IPS-11a (cell line): Measurements from ENCODE around the gene FNTB.

Experiments
- H3K4me3 ChIP-seq: one replicate; pipeline ENCODE4 v1.5.1; 2013; ENCODE audit warnings: low read depth, low read length, control low read depth

FNTB gene

GRCh38 chr14:64974563-64974962, 12.1 kb upstream of the FNTB start:
- H3K4me3 ChIP-seq = no peak overlapping the region

GRCh38 chr14:64979336-64980074, 7.2 kb upstream of the FNTB start:
- no peak overlapping the region for H3K4me3 ChIP-seq

DNA sequence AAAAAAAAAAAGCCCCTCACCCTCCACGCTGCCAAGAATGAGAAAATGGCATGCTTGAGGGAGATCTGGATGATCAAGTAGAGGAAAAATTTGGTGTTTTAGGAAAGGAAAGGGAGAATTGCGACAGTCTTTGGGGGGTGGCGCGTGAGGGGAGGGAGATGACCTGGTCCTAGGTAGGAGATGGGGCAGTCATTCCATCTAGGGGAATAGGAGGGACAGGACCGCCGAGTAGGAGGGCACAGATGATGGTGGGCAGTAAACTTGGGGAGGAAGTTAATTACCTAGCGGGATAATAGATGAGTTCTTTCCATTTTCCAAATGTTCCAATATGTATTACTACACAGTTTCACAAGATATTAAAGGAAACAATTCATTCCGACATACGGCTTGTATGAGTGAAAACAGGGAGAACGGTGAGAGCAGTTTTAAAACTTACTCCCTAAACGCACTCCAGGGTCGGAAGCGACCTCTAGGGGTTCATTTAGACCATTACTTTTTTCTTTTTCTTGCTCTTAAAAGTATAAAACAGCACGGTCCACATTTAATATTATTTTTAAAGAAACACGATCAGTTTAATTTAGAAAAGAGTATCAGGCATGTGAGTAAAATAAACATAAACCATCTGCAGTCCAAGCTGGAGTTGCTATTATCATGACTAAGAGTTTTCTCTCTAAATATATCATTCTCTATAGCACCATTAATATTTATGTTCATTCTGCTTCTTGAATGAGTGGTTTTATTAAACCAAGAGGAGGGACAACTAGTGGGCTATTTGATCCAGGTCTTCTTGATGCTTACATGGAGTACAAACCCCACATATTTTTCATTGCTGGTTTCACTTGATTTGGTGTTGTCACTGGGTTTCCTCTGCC, 3.0 kb upstream of the FNTB start:
- H3K4me3 ChIP-seq = no peak overlapping the region

DNA sequence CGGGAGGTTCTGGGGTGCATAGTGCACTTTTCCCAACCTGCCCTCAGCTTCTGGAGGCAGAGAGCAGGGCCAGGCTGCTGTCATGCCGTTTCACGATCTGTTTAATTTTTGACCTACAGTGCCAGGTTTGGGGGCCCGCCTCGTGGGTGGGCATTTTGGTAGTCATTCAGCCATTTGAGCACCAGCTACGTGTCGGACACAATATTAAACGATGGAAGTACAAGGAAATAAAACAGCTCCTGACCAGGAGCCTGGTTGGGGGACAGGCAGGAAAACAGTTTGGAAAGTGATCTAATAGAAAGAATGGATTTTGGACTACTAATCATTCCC, 708 bp downstream of the FNTB start:
- H3K4me3 ChIP-seq = peak overlapping the region; percentile 97

DNA sequence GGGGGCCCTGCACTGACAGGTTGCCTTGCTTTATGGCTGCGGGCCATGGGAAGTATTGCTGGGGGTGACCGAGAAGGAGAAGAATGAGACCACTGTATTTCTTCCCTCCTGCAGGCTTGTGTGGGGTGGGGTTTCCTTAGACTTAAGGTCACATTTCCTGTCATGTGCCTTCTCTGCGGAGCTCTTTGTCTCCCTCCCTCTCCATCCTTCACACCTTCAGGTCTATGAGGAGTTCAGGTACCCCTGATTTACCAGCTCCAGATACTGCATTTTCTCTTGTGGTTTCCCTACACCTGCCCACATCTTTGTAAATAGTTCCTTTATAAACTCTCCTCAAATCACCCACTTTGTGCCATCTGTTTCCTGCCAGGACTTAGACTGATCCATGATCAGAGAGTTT, 3.6 kb downstream of the FNTB start:
- no peak overlapping the region for H3K4me3 ChIP-seq

GRCh38 chr14:64990939-64991338, 4.2 kb downstream of the FNTB start:
- no peak overlapping the region for H3K4me3 ChIP-seq

GRCh38 chr14:64992328-64992885, 5.7 kb downstream of the FNTB start:
- H3K4me3 ChIP-seq = no peak overlapping the region

DNA sequence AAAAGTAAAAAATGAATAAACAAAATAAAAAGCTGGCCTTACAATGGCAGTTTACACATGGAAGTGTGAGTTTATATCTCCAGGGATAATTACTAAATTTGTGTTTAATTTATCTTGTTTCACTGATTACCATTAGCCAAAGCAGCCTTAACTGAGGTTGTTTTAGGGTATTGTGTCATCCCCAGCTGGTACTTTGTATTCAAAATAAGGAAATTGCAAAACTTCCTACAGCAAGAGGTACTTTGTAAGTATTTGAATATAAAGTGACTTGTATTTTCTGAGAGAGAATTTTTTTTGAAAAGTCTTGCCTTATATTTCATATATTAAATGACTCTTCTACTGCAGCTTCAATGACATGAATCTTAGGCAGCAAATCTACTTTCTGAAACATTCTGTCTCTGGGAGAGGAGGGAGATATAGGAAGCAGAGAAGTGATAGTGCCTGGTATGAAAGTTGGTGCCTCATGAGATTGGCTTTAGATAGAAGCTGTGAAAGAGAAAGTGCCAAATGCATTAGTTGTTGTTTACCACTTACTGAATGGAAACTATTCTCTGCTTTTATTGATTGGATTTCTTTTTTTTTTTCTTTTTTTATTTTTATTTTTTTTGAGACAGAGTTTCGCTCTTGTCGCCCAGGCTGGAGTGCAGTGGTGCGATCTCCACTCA, 6.7 kb downstream of the FNTB start:
- no peak overlapping the region for H3K4me3 ChIP-seq

DNA sequence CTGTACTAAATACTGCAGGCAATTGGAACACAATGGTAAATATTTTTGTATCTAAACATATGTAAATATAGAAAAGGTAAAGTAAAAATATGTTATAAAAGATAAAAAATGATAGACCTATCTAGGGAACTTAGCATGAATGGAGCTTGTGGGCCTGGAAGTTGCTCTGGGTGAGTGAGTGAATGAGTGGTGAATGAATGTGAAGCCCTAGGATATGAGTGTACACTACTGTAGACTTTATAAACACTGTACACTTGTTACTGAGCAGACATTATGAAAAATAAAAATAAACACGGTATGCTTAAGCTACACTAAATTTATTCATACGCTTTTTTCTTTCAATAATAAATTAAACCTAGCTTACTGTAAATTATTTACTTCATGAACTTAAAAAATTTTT, 7.8 kb downstream of the FNTB start:
- H3K4me3 ChIP-seq = no peak overlapping the region

DNA sequence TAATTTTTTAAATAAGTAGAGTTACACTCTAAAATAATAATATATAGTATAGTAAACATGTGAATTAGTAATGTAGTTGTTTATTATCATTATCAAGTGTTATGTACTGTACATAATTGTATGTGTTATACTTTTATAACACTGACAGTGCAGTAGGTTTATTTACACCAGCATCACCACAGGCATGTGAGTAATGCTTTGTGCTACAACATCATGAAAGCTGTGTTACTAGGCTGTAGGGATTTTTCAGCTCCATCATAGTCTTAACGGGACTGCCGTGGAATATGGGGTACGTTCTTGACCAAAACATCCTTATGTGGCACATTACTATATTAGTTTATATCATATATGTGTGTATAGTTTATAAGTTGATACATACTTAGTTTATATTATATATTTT, 8.6 kb downstream of the FNTB start:
- H3K4me3 ChIP-seq = no peak overlapping the region

GRCh38 chr14:64997108-64997794, 10.6 kb downstream of the FNTB start:
- H3K4me3 ChIP-seq = no peak overlapping the region

DNA sequence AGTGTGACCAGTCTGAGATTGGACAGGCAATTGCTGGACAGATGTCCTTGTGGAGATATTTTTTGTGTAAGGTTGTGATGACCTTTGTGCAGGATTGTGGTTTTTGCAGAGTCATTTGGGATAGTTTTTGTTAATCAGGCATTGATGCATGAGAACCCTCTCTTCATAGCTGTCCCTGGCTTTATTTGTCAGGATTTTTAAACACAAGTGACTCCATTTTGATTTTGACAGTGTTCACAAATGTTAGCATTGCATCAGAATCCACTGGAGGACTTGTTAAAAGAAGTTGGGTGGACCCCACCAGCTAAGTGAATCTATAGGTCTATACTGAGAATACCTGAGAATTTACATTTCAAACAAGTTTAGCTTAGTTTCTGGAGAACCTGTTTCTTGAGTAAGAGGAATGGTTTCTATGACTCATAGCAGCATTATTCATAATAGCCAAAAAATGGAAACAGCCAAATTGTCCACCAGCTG, 11.8 kb downstream of the FNTB start:
- H3K4me3 ChIP-seq = no peak overlapping the region

DNA sequence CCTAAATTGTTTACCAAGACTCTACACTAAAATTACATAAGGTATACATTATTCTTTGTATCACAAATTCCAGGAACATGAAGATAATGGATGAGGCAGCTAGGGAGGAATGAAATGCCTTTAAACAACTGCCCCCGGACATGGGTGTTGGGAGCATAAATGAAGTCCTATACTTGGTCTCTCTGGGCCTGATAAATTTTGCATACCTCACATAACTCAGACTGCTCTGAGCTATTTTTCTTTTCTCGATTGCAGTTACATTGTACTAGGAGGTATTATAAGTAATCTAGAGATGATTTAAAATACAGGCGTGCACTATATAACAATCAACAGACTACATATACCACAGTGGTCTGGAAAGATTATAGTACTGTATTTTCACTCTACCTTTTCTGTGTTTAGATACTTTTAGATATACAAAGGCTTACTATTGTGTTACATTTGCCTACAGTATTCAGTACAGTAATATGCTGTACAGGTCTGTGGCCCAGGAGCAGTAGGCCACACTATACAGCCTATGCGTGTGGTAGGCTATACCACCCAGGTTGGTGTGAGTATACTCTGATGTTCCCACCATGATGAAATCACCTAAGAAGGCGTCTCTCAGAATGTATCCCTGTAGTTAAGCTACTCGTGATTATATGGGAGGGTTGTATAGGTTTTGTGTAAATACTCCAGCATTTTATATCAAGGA, 14.3 kb downstream of the FNTB start:
- no peak overlapping the region for H3K4me3 ChIP-seq

GRCh38 chr14:65001723-65002122, 15.0 kb downstream of the FNTB start:
- H3K4me3 ChIP-seq = no peak overlapping the region

DNA sequence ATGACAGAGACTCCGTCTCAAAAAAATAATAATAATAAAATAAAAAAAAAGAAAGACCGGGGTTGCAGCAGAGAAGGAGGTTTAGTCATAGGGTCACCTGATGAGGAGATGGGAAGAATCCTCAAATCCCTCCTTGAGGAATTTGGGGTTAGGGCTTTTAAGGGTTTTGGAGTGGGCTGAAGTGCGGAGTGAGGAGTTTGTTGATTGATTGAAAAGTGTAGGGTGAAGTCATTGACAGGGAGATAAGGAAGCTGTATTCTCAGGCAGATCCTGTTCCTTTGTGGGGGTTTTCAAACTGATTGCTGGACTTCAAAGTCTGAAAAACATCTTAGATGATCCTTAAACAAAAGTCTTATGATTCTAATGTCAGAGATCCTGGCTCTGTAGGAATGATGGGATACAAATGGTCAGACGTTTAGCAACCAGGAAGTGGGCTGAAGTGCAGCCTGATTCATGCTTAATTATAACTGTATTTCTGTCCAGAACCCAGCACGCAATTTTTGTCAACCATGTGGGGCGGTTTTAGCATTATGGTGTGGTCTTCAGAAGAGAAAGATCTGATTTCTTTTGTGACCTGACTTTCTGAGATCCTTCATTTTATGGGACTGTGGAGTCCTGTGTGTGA, 16.0 kb downstream of the FNTB start:
- no peak overlapping the region for H3K4me3 ChIP-seq

GRCh38 chr14:65003394-65003793, 16.7 kb downstream of the FNTB start:
- no peak overlapping the region for H3K4me3 ChIP-seq

DNA sequence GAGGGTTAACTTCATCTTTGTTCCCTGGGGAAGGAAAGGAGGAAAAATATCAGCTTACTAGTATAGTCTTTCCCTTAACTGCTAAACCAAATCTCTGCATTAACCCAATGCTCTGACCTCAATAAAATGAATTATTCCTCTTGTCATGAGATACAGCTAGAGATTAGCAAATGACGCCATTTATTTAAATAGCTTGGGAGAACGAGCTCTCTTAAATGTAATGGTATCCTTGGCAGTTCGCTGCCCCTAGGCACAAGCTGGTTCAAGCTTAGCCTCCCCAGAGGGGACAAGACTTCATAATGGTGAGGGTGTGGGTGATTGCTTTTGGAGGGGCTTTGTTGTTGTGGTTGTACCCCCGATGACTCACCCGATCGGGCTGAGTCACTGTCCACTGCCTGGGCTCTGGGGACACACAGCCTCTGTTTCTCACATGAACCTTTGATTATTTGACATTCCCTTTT, 19.6 kb downstream of the FNTB start:
- H3K4me3 ChIP-seq = no peak overlapping the region

GRCh38 chr14:65007202-65007601, 20.5 kb downstream of the FNTB start:
- no peak overlapping the region for H3K4me3 ChIP-seq

- no peak overlapping the region for H3K4me3 ChIP-seq
These were observed 23.7 kb downstream of the FNTB start for GRCh38 chr14:65010211-65010931.
